Trophoblast cell (in vitro differentiated cells and primary cell): ENCODE results near the gene GRM5.

ENCODE experiments used
- DNase-seq, 2 donors: peaks; one replicate each; pipeline ENCODE4 v3.0.0-alpha.2; 2016
- H2AFZ ChIP-seq: 2 replicates; pipeline ENCODE4 v1.6.1; 2013; ENCODE audit warnings: low read length, moderate library complexity, mild to moderate bottlenecking; ENCODE audit not compliant: insufficient read depth, poor library complexity
- H2AK5ac ChIP-seq: 2 replicates; pipeline ENCODE4 v1.6.1; 2013; ENCODE audit warnings: mild to moderate bottlenecking, low read length
- H2BK120ac ChIP-seq: 2 replicates; pipeline ENCODE4 v1.6.1; 2013; ENCODE audit warnings: low read length, mild to moderate bottlenecking, moderate library complexity; ENCODE audit not compliant: insufficient read depth, poor library complexity
- H2BK12ac ChIP-seq: 2 replicates; pipeline ENCODE4 v1.6.1; 2013; ENCODE audit warnings: mild to moderate bottlenecking, low read length, moderate library complexity
- H2BK5ac ChIP-seq: 2 replicates; pipeline ENCODE4 v1.6.1; 2013; ENCODE audit warnings: low read length, low read depth, moderate library complexity, mild to moderate bottlenecking; ENCODE audit not compliant: poor library complexity
- H3K14ac ChIP-seq: 2 replicates; pipeline ENCODE4 v1.6.1; 2013; ENCODE audit warnings: mild to moderate bottlenecking, low read length
- H3K18ac ChIP-seq: 2 replicates; pipeline ENCODE4 v1.6.1; 2013; ENCODE audit warnings: mild to moderate bottlenecking, low read length
- H3K23ac ChIP-seq: 2 replicates; pipeline ENCODE4 v1.6.1; 2013; ENCODE audit warnings: low read length
- H3K27ac ChIP-seq: 2 replicates; pipeline ENCODE4 v1.5.1; 2013; ENCODE audit warnings: low read depth, mild to moderate bottlenecking, inconsistent platforms, low read length, moderate library complexity
- H3K27me3 ChIP-seq: 2 replicates; pipeline ENCODE4 v1.6.1; 2013; ENCODE audit warnings: inconsistent platforms, mild to moderate bottlenecking, low read length, moderate library complexity; ENCODE audit not compliant: insufficient read depth
- H3K36me3 ChIP-seq, 2 experiments: 1 replicate in 1 of 2; 2 replicates in 1 of 2; pipeline ENCODE4 v1.6.1; 2013; ENCODE audit warnings: low read length in 2 of 2, mild to moderate bottlenecking in 2 of 2, moderate library complexity in 1 of 2; ENCODE audit not compliant: insufficient read depth in 2 of 2, control insufficient read depth in 1 of 2
- H3K4ac ChIP-seq: 2 replicates; pipeline ENCODE4 v1.6.1; 2013; ENCODE audit warnings: low read depth, mild to moderate bottlenecking, low read length, moderate library complexity
- H3K4me1 ChIP-seq, 2 experiments: 1 replicate in 1 of 2; 2 replicates in 1 of 2; pipeline ENCODE4 v1.6.1; 2013; ENCODE audit warnings: low read length in 2 of 2, mild to moderate bottlenecking in 2 of 2, moderate library complexity in 1 of 2; ENCODE audit not compliant: insufficient read depth in 2 of 2, control insufficient read depth in 1 of 2
- H3K4me2 ChIP-seq: 2 replicates; pipeline ENCODE4 v1.6.1; 2013; ENCODE audit warnings: inconsistent platforms, mild to moderate bottlenecking, low read length, moderate library complexity
- H3K4me3 ChIP-seq: 2 replicates; pipeline ENCODE4 v1.5.1; 2013; ENCODE audit warnings: mild to moderate bottlenecking, low read depth, low read length, inconsistent platforms
- H3K79me1 ChIP-seq: one replicate; pipeline ENCODE4 v1.6.1; 2013; ENCODE audit warnings: low read length
- H3K79me2 ChIP-seq: 2 replicates; pipeline ENCODE4 v1.6.1; 2013; ENCODE audit warnings: low read length, mild to moderate bottlenecking; ENCODE audit not compliant: control insufficient read depth, insufficient read depth, poor library complexity
- H3K9ac ChIP-seq: 2 replicates; pipeline ENCODE4 v1.6.1; 2013; ENCODE audit warnings: mild to moderate bottlenecking, low read length
- H3K9me3 ChIP-seq: 2 replicates; pipeline ENCODE4 v1.6.1; 2013; ENCODE audit warnings: low read depth, mild to moderate bottlenecking, control low read depth, inconsistent platforms, low read length; ENCODE audit not compliant: insufficient read depth
- H4K12ac ChIP-seq: 2 replicates; pipeline ENCODE4 v1.6.1; 2013; ENCODE audit warnings: low read depth, mild to moderate bottlenecking, low read length, moderate library complexity
- H4K8ac ChIP-seq: 2 replicates; pipeline ENCODE4 v1.6.1; 2013; ENCODE audit warnings: low read depth, mild to moderate bottlenecking, low read length, moderate library complexity
- H4K91ac ChIP-seq: one replicate; pipeline ENCODE4 v1.6.1; 2013; ENCODE audit warnings: low read depth, mild to moderate bottlenecking, low read length, moderate library complexity
- WGBS: extraction: QIAGEN DNeasy Blood & Tissue Kit; methylation state at CpG from one replicate; pipeline ENCODE4 v1.1.7; 2013; ENCODE audit warnings: missing lambda C conversion rate; ENCODE audit not compliant: insufficient read length, insufficient coverage; ENCODE audit errors: extremely low coverage; 5-methylcytosine and 5-hydroxymethylcytosine counted together

GRM5 gene

GRCh38 chr11:88619656-88620385 is 446.0 kb downstream of the GRM5 start:
- DNase-seq: no peak
- no peak overlapping the region for H3K27ac ChIP-seq

GRCh38 chr11:88619071-88619425 is 446.7 kb downstream of the GRM5 start:
- WGBS: no CpG with 5 or more reads among the region's 1 CpG
- H3K27ac ChIP-seq: no peak overlapping the region
- no peaks in the 10 kb centered on the region for H3K36me3 ChIP-seq
- H2BK5ac ChIP-seq: no peak overlapping the region
- H3K79me2 ChIP-seq: no peaks in the 10 kb centered on the region
- H2AFZ ChIP-seq: no peak overlapping the region
- H2BK12ac ChIP-seq: no peak overlapping the region
- no peak for DNase-seq
- H3K79me1 ChIP-seq: no peaks in the 10 kb centered on the region
- no peak overlapping the region for H3K23ac ChIP-seq
- H3K4me1 ChIP-seq: no peaks in the 10 kb centered on the region
- no peaks in the 10 kb centered on the region for H3K27me3 ChIP-seq
- no peak overlapping the region for H2BK120ac ChIP-seq
- H3K9ac ChIP-seq: no peak overlapping the region
- H4K12ac ChIP-seq: no peak overlapping the region
- no peak overlapping the region for H2AK5ac ChIP-seq
- no peak overlapping the region for H3K4me2 ChIP-seq
- H3K9me3 ChIP-seq: no peaks in the 10 kb centered on the region
- no peak overlapping the region for H3K4ac ChIP-seq
- no peak overlapping the region for H4K91ac ChIP-seq
- no peak overlapping the region for H3K18ac ChIP-seq
- no peak overlapping the region for H3K14ac ChIP-seq
- H4K8ac ChIP-seq: no peak overlapping the region
- H3K4me3 ChIP-seq: no peak overlapping the region

More at GRCh38 chr11:88619656-88620385, 446.0 kb downstream of the GRM5 start:
- no peak overlapping the region for H4K91ac ChIP-seq
- H3K18ac ChIP-seq: no peak overlapping the region
- no peaks in the 10 kb centered on the region for H3K79me1 ChIP-seq
- H4K8ac ChIP-seq: no peak overlapping the region
- no peaks in the 10 kb centered on the region for H3K27me3 ChIP-seq
- H3K4ac ChIP-seq: no peak overlapping the region
- H3K4me2 ChIP-seq: no peak overlapping the region
- H2BK12ac ChIP-seq: no peak overlapping the region
- no peak overlapping the region for H2BK5ac ChIP-seq
- no peak overlapping the region for H3K14ac ChIP-seq
- H3K4me1 ChIP-seq: no peaks in the 10 kb centered on the region
- H3K4me3 ChIP-seq: no peak overlapping the region
- H3K9ac ChIP-seq: no peak overlapping the region
- no peaks in the 10 kb centered on the region for H3K79me2 ChIP-seq
- H2AK5ac ChIP-seq: no peak overlapping the region
- H3K23ac ChIP-seq: no peak overlapping the region
- no peaks in the 10 kb centered on the region for H3K36me3 ChIP-seq
- H3K9me3 ChIP-seq: no peaks in the 10 kb centered on the region
- no peak overlapping the region for H2BK120ac ChIP-seq
- no peak overlapping the region for H2AFZ ChIP-seq
- no peak overlapping the region for H4K12ac ChIP-seq

- Histone ChIP-seq H3K9me3 (no peaks in the 10 kb centered on the region), H3K4me3 (no peak overlapping the region), H3K4ac (no peak overlapping the region), H2AK5ac (no peak overlapping the region), H3K79me1 (no peaks in the 10 kb centered on the region), H2BK5ac (no peak overlapping the region), H4K12ac (no peak overlapping the region), H3K14ac (no peak overlapping the region), H3K23ac (no peak overlapping the region), H3K18ac (no peak overlapping the region), H4K8ac (no peak overlapping the region), H3K4me2 (no peak overlapping the region), H2BK120ac (no peak overlapping the region), H3K9ac (no peak overlapping the region), H3K27me3 (no peaks in the 10 kb centered on the region), H3K27ac (no peak overlapping the region), H2BK12ac (no peak overlapping the region), H2AFZ (no peak overlapping the region), H3K4me1 (no peaks in the 10 kb centered on the region), H3K36me3 (no peaks in the 10 kb centered on the region), H3K79me2 (no peaks in the 10 kb centered on the region), H4K91ac (no peak overlapping the region)
- no CpG with 5 or more reads among the region's 5 CpGs for WGBS
- DNase-seq: no peak
Observed at GRCh38 chr11:88618327-88619070, 447.3 kb downstream of the GRM5 start.

- H3K27ac ChIP-seq: no peak overlapping the region
- H3K9ac ChIP-seq: no peak overlapping the region
- H3K36me3 ChIP-seq: no peaks in the 10 kb centered on the region
- H3K79me2 ChIP-seq: no peaks in the 10 kb centered on the region
- no peak overlapping the region for H3K4ac ChIP-seq
- no peak overlapping the region for H4K8ac ChIP-seq
- H3K14ac ChIP-seq: no peak overlapping the region
- no peak overlapping the region for H2AK5ac ChIP-seq
- no peak overlapping the region for H3K4me2 ChIP-seq
- no peak for DNase-seq
- H2BK120ac ChIP-seq: no peak overlapping the region
- H3K23ac ChIP-seq: no peak overlapping the region
- H3K9me3 ChIP-seq: no peaks in the 10 kb centered on the region
- H3K4me3 ChIP-seq: no peak overlapping the region
- no peak overlapping the region for H2AFZ ChIP-seq
- H3K27me3 ChIP-seq: no peaks in the 10 kb centered on the region
- no peaks in the 10 kb centered on the region for H3K4me1 ChIP-seq
- H4K91ac ChIP-seq: no peak overlapping the region
- no peak overlapping the region for H3K18ac ChIP-seq
- WGBS: no CpG with 5 or more reads among the region's 1 CpG
- no peak overlapping the region for H2BK12ac ChIP-seq
- no peak overlapping the region for H2BK5ac ChIP-seq
- no peaks in the 10 kb centered on the region for H3K79me1 ChIP-seq
- no peak overlapping the region for H4K12ac ChIP-seq
Observed at GRCh38 chr11:88617226-88617625, 448.6 kb downstream of the GRM5 start.
